Esophagus muscularis mucosa (tissue), 3 donors: Measurements from ENCODE around the gene RHBDF2.

ENCODE experiments used
- CTCF ChIP-seq, 3 experiments: fragments of 200-600 bp in 2 of 3; fragments of 450-650 bp in 1 of 3; sonication (generic) in 2 of 3; IDR thresholded peaks; one replicate each; pipeline ENCODE4 v1.5.1; 2017 to 2019; ENCODE audit warnings: antibody characterized with exemption in 3 of 3, mild to moderate bottlenecking in 2 of 3, moderate library complexity in 1 of 3
- POLR2A ChIP-seq: fragments of 450-650 bp; IDR thresholded peaks from one replicate; pipeline ENCODE4 v1.6.1; 2017; ENCODE audit warnings: antibody characterized with exemption, moderate library complexity, mild to moderate bottlenecking, low read depth

GRCh38 chr17:76444518-76445311, 56.5 kb downstream of the RHBDF2 start:
- no peak for TF ChIP-seq CTCF (IDR thresholded peaks at IDR 0.05)
- no peak for TF ChIP-seq POLR2A
